Suprapubic skin (tissue), 4 donors: Measurements from ENCODE around the gene KNOP1. TPM values are rescaled to one million over a fixed set of nuclear protein-coding genes. Genes with fewer than 3 reads are reported as not detected.

Experiments used
- DNase-seq, 2 donors: peaks; one replicate each; pipeline ENCODE4 v3.0.0-alpha.2; 2019; ENCODE audit warnings: low spot score in 2 of 2
- H3K27ac ChIP-seq: fragments of 200-600 bp; sonication (generic); one replicate; pipeline ENCODE4 v1.5.1; 2019
- H3K27me3 ChIP-seq: fragments of 200-600 bp; sonication (generic); one replicate; pipeline ENCODE4 v1.5.1; 2019
- H3K36me3 ChIP-seq: fragments of 200-600 bp; sonication (generic); one replicate; pipeline ENCODE4 v1.5.1; 2019
- H3K4me1 ChIP-seq: fragments of 200-600 bp; sonication (generic); one replicate; pipeline ENCODE4 v1.5.1; 2019
- H3K4me3 ChIP-seq: fragments of 200-600 bp; sonication (generic); one replicate; pipeline ENCODE4 v1.5.1; 2019; ENCODE audit warnings: mild to moderate bottlenecking
- H3K9me3 ChIP-seq: fragments of 200-600 bp; sonication (generic); one replicate; pipeline ENCODE4 v1.5.1; 2019
- CTCF ChIP-seq, 2 donors: fragments of 200-600 bp in 1 of 2; fragments of 450-650 bp in 1 of 2; sonication (generic) in 1 of 2; IDR thresholded peaks; one replicate each; pipeline ENCODE4 v1.5.1; 2016 to 2019; ENCODE audit warnings: antibody characterized with exemption in 2 of 2, mild to moderate bottlenecking in 1 of 2, moderate library complexity in 1 of 2
- EP300 ChIP-seq: sonication (generic); formaldehyde crosslinking; IDR thresholded peaks from one replicate; pipeline ENCODE4 v1.6.1; 2017; ENCODE audit warnings: antibody characterized with exemption
- POLR2A ChIP-seq, 2 donors: fragments of 450-650 bp; IDR thresholded peaks; one replicate each; pipeline ENCODE4 v1.6.1; 2017; ENCODE audit warnings: antibody characterized with exemption in 2 of 2, mild to moderate bottlenecking in 2 of 2, moderate library complexity in 2 of 2
- POLR2AphosphoS5 ChIP-seq, 3 donors: sonication (generic); formaldehyde crosslinking; IDR thresholded peaks; one replicate each; pipeline ENCODE4 v1.6.1; 2017; ENCODE audit warnings: antibody characterized with exemption in 3 of 3
- WGBS: methylation state at CpG from one replicate; pipeline ENCODE4 v1.1.5; 2018; 5-methylcytosine and 5-hydroxymethylcytosine counted together
- total RNA-seq, 4 donors: library from RNA; depleted of rRNA; stranded (reverse); fragments of >200 nt; gene quantifications; one replicate each; pipeline ENCODE4 v1.1.0, GENCODE V29; 2016

KNOP1 gene
- total RNA-seq, 4 donors from 2014 or later = 7.9 to 22.8 (median 19.5) TPM

DNA sequence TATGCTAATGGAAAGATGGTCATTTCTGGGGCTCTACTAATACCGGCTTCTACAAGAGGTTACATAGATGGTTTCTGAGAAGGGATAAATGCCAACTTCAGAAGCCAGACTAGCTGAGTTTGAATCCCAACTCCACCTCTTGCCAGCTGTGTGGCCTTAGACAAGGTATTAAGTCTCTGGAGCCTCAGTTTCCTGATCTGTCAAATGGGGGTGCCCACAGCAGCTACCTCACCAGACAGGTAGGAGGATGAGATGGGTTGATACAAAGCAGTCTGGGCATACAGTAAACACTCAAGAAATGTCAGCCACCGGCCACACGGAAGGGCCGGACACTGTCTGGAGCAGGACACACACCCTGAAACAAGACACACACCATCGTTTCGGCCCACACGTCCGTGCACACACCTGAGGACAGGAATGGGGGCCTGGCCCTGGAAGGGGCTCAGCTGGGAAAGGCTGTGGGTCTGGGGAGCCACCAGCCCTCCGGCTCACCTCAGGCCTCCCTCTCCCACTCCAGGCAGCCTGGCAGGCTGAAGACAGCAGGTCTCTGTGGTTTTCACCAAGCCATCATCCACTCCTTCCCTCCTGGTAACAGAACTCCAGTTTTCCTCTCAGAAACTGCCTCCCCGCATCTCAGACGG lies 5.5 kb downstream of the KNOP1 start:
- Histone ChIP-seq H3K36me3 (peaks cover 55% of the 10 kb centered on the region), H3K4me3 (no peak overlapping the region), H3K27me3 (no peaks in the 10 kb centered on the region), H3K27ac (no peak overlapping the region), H3K9me3 (no peaks in the 10 kb centered on the region), H3K4me1 (peaks cover 21% of the 10 kb centered on the region)
- no peak for TF ChIP-seq POLR2A (IDR thresholded peaks at IDR 0.05)
- TF ChIP-seq EP300 = no peak
- TF ChIP-seq POLR2AphosphoS5 (IDR thresholded peaks at IDR 0.05) = no peak
- TF ChIP-seq CTCF (IDR thresholded peaks at IDR 0.05) = no peak
- DNase-seq = no peak
- WGBS = 97% methylated on average over 7 of the region's 11 CpGs

DNA sequence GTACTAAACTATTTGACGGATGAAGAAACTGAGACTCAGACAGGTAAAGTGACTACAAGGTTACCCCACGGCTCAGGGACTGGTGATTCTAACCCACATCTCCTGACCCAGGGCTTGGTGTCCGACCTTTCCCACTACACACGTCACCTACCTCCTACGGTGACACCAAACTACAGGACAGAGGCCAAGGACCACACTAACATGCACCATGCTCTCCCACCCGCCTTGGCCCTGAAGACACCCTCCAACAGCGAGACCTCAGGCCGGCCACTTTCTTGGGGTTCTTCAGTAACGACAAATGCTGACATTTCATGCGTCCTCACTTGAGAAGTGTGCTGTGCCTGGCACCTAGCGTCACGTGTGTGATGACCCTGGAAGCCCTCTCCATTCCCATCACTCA lies 6.4 kb downstream of the KNOP1 start:
- TF ChIP-seq POLR2AphosphoS5 (IDR thresholded peaks at IDR 0.05) (no peak), POLR2A (IDR thresholded peaks at IDR 0.05) (no peak), CTCF (IDR thresholded peaks at IDR 0.05) (no peak), EP300 (no peak)
- Histone ChIP-seq H3K4me3 (no peak overlapping the region), H3K27ac (no peak overlapping the region), H3K4me1 (peaks cover 12% of the 10 kb centered on the region), H3K27me3 (no peaks in the 10 kb centered on the region), H3K9me3 (no peaks in the 10 kb centered on the region), H3K36me3 (peaks cover 63% of the 10 kb centered on the region)
- DNase-seq = no peak
- WGBS = 96% methylated on average over 12 of the region's 12 CpGs

DNA sequence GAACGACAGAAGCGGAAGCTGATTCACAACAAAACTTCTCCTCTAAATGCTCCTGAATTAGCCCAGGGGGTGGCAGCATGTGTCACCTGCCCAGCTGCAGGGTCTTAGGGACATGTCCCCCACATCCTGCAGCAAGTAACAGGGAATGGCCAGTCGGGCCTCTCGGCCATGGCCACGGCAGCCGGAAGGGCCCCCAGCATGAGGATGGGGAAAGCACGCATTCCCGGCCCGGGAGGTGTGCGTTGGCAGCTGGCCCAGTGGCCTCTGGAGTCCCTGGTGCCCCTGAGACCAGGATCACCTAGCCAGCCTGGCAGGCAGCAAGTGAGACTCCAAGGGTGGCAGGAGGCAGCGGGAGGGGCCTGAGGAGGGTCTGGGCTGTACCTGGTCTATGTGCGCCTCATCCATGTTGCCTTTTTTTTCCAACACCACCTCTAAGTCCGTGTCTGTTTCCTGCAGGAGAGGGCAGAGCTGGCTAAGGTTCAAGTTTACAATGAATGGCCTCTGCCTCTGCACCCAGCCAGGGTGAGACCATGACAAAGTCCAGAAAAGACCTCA lies 7.0 kb downstream of the KNOP1 start:
- whole genome bisulfite sequencing = 71% methylated on average over 6 of the region's 13 CpGs
- no peak for DNase-seq
- Histone ChIP-seq H3K36me3 (peaks cover 66% of the 10 kb centered on the region), H3K27me3 (no peaks in the 10 kb centered on the region), H3K4me3 (no peak overlapping the region), H3K9me3 (no peaks in the 10 kb centered on the region), H3K4me1 (peaks cover 6% of the 10 kb centered on the region), H3K27ac (no peak overlapping the region)
- TF ChIP-seq CTCF (IDR thresholded peaks at IDR 0.05) = no peak
- TF ChIP-seq POLR2A (IDR thresholded peaks at IDR 0.05) = no peak
- TF ChIP-seq EP300 = no peak
- TF ChIP-seq POLR2AphosphoS5 (IDR thresholded peaks at IDR 0.05) = no peak

- no peaks in the 10 kb centered on the region for H3K4me1 ChIP-seq
- no peak overlapping the region for H3K4me3 ChIP-seq
- no peak for DNase-seq
Measured at GRCh38 chr16:19710191-19710908, 7.7 kb downstream of the KNOP1 start.

More at GRCh38 chr16:19710191-19710908, 7.7 kb downstream of the KNOP1 start:
- 90% methylated on average over 23 of the region's 23 CpGs for WGBS
- Histone ChIP-seq H3K36me3 (peaks cover 71% of the 10 kb centered on the region), H3K27me3 (no peaks in the 10 kb centered on the region), H3K9me3 (no peaks in the 10 kb centered on the region), H3K27ac (no peak overlapping the region)
- TF ChIP-seq EP300 (no peak), POLR2A (IDR thresholded peaks at IDR 0.05) (no peak), CTCF (IDR thresholded peaks at IDR 0.05) (no peak), POLR2AphosphoS5 (IDR thresholded peaks at IDR 0.05) (no peak)
